Measurements from ENCODE around the gene SFN. TPM values are rescaled to one million over a fixed set of nuclear protein-coding genes. Genes with fewer than 3 reads are reported as not detected.

The SFN gene
- 1,524 and 1,633 TPM in 2 replicates for total RNA-seq

DNA sequence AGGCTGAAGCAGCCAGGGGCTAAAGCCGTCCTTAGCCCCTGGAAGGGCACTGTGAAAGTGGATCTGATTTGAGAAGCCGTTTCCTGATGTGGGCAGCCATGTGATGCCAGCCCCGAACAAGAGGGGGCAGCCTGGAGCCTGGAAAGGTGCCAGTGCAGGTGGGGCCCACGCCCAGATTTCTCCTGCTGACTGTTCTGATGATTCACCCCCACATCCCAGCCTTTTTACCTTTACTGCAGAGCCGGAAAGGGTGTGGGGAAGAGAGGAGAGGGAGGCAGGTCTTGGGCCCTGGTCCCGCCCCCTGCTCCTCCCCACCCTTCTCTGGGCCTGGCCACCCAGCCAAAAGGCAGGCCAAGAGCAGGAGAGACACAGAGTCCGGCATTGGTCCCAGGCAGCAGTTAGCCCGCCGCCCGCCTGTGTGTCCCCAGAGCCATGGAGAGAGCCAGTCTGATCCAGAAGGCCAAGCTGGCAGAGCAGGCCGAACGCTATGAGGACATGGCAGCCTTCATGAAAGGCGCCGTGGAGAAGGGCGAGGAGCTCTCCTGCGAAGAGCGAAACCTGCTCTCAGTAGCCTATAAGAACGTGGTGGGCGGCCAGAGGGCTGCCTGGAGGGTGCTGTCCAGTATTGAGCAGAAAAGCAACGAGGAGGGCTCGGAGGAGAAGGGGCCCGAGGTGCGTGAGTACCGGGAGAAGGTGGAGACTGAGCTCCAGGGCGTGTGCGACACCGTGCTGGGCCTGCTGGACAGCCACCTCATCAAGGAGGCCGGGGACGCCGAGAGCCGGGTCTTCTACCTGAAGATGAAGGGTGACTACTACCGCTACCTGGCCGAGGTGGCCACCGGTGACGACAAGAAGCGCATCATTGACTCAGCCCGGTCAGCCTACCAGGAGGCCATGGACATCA is at the start of gene SFN:
SFN (plus strand) TSS at position 369 of the 904 bp plus-strand sequence; CDS start at position 433, 64 bp downstream.

DNA sequence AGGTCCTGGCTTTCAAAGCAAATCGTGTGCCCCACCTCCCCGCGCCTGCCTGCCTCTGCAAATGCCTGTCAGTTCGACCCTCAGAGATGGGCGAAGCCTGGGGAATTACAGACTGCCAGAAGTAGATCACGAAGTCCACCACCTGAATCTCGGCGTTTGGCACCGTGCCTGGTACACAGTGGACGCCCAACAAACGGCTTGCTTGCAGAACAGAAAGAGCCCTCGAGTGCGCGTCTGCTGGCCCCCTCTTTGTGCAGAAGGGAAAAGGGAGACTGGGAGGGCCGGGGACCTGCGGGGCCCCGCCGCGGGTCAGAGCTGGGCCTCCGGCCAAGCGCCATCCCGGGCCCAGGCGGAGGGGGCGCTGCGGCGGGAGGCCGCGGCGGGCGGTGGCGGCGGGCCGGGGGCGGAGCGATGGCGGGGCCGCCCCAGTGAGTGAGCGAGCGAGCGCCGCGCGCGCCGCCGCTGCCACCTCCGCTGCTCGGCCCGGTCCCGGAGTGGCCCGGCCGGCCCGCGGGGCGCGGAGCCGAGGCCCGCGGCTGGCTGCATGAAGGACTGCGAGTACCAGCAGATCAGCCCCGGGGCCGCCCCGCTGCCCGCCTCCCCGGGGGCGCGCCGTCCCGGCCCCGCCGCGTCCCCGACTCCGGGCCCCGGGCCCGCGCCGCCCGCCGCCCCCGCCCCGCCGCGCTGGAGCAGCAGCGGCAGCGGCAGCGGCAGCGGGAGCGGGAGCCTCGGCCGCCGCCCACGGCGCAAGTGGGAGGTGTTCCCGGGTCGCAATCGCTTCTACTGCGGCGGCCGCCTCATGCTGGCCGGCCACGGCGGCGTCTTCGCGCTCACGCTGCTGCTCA is 36.5 kb upstream of the SFN start, which contains the start of gene ZDHHC18:
ZDHHC18 (plus strand) TSS at position 428 of the 845 bp plus-strand sequence; CDS start at position 545, 117 bp downstream.

DNA sequence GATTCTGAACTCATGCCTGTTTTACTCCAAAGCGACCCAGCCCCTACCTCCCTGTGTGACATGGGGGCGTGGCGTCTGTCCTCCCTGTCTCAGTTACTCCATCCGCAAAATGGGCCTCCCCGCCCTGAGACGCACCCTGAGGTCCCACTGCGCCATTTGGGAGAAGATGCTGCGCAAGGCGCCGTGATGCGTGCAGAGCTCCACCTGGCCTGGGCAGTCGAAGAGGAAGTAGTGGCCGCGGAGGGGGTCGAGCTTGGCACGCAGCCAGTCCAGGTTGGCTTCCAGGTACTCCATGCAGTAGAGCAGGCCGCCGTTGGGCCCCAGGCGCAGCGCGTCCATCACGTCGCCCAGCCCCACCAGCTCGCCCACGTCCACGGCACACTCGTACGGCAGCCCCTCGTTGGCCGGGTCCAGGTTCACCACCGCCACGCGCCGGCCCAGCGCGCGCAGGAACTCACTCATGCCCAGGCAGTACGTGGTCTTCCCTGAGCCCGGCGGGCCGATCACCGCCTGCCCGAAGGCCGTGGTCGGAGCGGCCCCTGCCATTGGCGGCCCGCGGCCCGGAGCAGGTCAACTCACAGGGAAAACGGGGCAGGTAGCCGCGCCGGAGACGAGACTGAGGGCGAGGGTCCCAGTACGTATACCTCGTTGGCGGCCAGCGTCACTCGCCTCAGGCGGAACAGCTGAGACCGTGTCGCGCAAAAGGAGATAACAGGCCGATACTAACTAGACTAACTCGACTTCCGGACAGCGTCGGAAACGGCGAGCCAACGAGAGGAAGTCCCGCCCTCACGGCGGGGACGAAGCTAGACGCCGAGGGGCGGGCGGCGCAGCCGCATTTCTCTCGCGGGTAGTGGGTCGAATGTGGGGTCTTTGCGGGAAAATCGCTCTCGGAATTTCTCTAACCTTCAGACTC is 26.9 kb downstream of the SFN start, which contains the start of gene GPN2:
GPN2 (minus strand) TSS at position 733 of the 916 bp plus-strand sequence; CDS start at position 546, 187 bp downstream.

DNA sequence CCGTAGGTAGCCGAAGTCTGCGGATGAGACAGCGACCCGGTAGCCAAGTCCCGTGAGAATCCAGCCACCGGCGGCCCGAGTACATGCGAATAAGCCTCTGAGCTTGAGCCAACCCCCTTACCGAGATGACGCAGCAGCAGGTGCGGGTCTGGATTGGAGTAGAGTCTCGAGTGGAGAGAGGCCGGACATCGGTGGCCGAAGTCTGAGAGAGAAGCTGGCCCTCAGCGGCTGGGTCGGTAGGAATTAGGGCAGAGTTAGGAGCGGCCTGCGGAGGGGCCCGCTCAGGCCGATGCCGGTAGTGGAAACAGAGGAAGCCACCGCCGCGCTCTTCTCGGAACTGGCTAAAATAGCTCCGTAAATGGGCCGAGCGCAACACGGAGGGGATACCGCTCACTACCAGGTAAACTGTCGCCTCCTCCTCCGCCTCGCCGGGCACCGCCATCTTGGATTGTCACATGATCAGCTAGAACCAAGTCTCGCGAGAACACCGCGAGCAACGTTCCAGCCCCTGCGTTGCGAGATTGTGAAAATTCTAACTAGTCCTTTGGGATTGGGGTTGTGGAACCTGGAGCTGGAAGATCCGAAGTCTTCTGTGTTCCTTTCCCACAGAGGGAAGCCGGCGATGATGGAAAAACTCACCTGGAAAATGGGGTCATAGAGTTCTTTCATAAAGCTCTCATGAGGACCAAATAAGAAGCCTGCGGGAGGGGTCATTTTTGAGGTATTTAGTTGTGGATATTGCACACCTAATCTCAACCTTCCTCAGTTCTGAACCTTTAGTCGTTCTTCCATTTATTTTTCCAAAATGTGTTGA is 37.3 kb downstream of the SFN start, which contains the start of gene GPATCH3:
GPATCH3 (minus strand) TSS at position 467 of the 814 bp plus-strand sequence; CDS start at position 442, 25 bp downstream.

Other genes with a start within 250 kb of the SFN start
- 15.1 and 29.9 TPM in 2 replicates for gene ARID1A, start 167.1 kb upstream of the SFN start, total RNA-seq
- 7.9 and 13.2 TPM in 2 replicates for gene PIGV, start 75.2 kb upstream of the SFN start, total RNA-seq
- 14.1 and 29.9 TPM in 2 replicates for gene ZDHHC18, start 36.5 kb upstream of the SFN start, total RNA-seq
- 10.6 and 11.1 TPM in 2 replicates for gene GPN2, start 27.1 kb downstream of the SFN start, total RNA-seq
- gene GPATCH3, start 37.3 kb downstream of the SFN start, total RNA-seq = 7.4 and 21.1 TPM in 2 replicates
- gene NR0B2, start 50.8 kb downstream of the SFN start, total RNA-seq = not detected in 2 replicates
- 91.7 and 98.7 TPM in 2 replicates for gene NUDC, start 58.6 kb downstream of the SFN start, total RNA-seq
- 27.2 and 28.5 TPM in 2 replicates for gene KDF1, start 97.3 kb downstream of the SFN start, total RNA-seq
- 35.4 and 58.9 TPM in 2 replicates for gene TRNP1, start 130.5 kb downstream of the SFN start, total RNA-seq
- 69.3 and 80.0 TPM in 2 replicates for gene TENT5B, start 149.7 kb downstream of the SFN start, total RNA-seq